ENCODE results near the gene TMEM255B.

GRCh38 chr13:113728571-113729054 lies 30.4 kb upstream of the TMEM255B start:
- TF ChIP-seq SP1 (IDR thresholded peaks at IDR 0.05; ENCODE audit: low read depth) (no peak), SRF (IDR thresholded peaks at IDR 0.05; ENCODE audit: low read depth) (no peak), CTCF (IDR thresholded peaks at IDR 0.05 in 2 of 3, conservative IDR thresholded peaks at IDR 0.05 in 1 of 3; ENCODE audit: borderline replicate concordance in 1 of 3, insufficient read depth in 1 of 3, low read depth in 2 of 3, low read length in 2 of 3) (no peak), JUND (IDR thresholded peaks at IDR 0.05) (no peak), ZBTB33 (IDR thresholded peaks at IDR 0.05; ENCODE audit: extremely low read depth, insufficient replicate concordance, low read length) (no peak), ZFX (IDR thresholded peaks at IDR 0.05) (no peak), POLR2A (IDR thresholded peaks at IDR 0.05; ENCODE audit: borderline replicate concordance, extremely low read depth, insufficient read depth, insufficient read length) (no peak), RAD21 (IDR thresholded peaks at IDR 0.05; ENCODE audit: low read depth) (no peak), EGR1 (IDR thresholded peaks at IDR 0.05; ENCODE audit: low read depth) (no peak), MAX (IDR thresholded peaks at IDR 0.05) (no peak), ZNF274 (IDR thresholded peaks at IDR 0.05; ENCODE audit: low read depth, low read length) (no peak)
